ENCODE data around the gene GALNS. TPM values are rescaled to one million over a fixed set of nuclear protein-coding genes. Genes with fewer than 3 reads are reported as not detected.

GALNS gene
- total and polyA plus RNA-seq, 2 of the 4 experiments (the other 2 are of a cell fraction): 7.2 to 32.5 TPM

DNA sequence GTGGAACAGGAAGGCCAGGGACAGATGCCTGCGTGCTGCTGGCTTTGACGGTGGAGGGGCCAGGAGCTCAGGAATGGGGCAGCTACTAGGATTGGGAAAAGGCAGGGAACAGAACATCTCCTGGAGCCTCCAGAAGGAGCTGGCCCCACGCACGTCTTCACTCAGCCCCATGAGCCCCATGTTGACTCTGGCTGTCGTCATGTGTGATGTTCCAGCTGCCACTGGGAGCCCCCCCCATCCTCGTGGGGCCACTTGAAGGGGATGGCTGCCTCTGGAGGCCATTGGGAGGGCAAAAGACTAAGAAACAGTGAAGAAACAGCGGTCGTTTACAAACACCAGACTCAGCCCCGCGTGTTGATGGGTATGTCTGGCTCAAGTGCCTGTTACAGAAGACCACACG lies 26.5 kb downstream of the GALNS start:
- ATAC-seq (ENCODE audit: low read depth): peak; percentile 35
- Histone ChIP-seq H3K4me1 (ENCODE audit: control insufficient read depth, insufficient read depth, low read length) (peaks cover 4% of the 10 kb centered on the region; the same call in 1 of the 2 replicates), H3K14ac (replicated peaks; ENCODE audit: low read depth, low read length) (no peak overlapping the region), H2AFZ (replicated peaks; ENCODE audit: low read length, poor library complexity) (no peak overlapping the region), H2BK15ac (ENCODE audit: low read depth, low read length) (no peak overlapping the region), H3K4me2 (ENCODE audit: low read depth, low read length) (no peak overlapping the region), H3K9me1 (ENCODE audit: insufficient read depth, low read length) (no peaks in the 10 kb centered on the region), H3K18ac (ENCODE audit: low read depth, low read length) (no peak overlapping the region; the same call in 1 of the 2 replicates), H2AK5ac (ENCODE audit: low read depth, low read length) (no peak overlapping the region), H3K9me3 (ENCODE audit: control insufficient read depth, insufficient read depth, low read length) (no peaks in the 10 kb centered on the region), H2BK120ac (ENCODE audit: low read depth, low read length) (no peak overlapping the region), H4K5ac (ENCODE audit: low read depth, low read length) (no peak overlapping the region; the same call in 1 of the 2 replicates), H3K4ac (ENCODE audit: low read depth, low read length) (no peak overlapping the region), H3K36me3 (ENCODE audit: control insufficient read depth, insufficient read depth, low read length) (peaks cover 22% of the 10 kb centered on the region), H3K9ac (ENCODE audit: low read depth, low read length) (no peak overlapping the region), H2BK20ac (ENCODE audit: low read depth, low read length) (no peak overlapping the region), H3K23ac (ENCODE audit: low read depth, low read length) (no peak overlapping the region), H3K56ac (ENCODE audit: extremely low read depth, insufficient read depth, low read length) (no peak overlapping the region), H4K8ac (ENCODE audit: low read depth in 2 of 2, low read length in 2 of 2) (no peak overlapping the region), H4K91ac (ENCODE audit: insufficient read depth, low read depth, low read length) (no peak overlapping the region), H2AK9ac (replicated peaks; ENCODE audit: low read depth, low read length, poor library complexity) (no peak overlapping the region), H3K4me3 (ENCODE audit: insufficient read depth, low read depth, low read length) (no peak overlapping the region), H3K79me1 (ENCODE audit: low read depth in 1 of 2, low read length in 2 of 2) (no peaks in the 10 kb centered on the region), H3K27me3 (ENCODE audit: control insufficient read depth, insufficient read depth, low read length) (no peaks in the 10 kb centered on the region), H2BK5ac (ENCODE audit: low read depth, low read length, poor library complexity, severe bottlenecking) (no peak overlapping the region), H4K20me1 (ENCODE audit: insufficient read depth, low read length) (peaks cover 4% of the 10 kb centered on the region; the same call in 1 of the 2 replicates), H3K27ac (ENCODE audit: insufficient read depth, low read length) (peak overlapping the region; percentile 45; the same call in 1 of the 2 replicates)
- no TSS peak for BruUV-seq (replicated peaks)
- intact Hi-C loops (cut with micrococcal nuclease): no loop called here
- no peak for TF ChIP-seq SMC3 (IDR thresholded peaks at IDR 0.05; ENCODE audit: low read depth, low read length)
- no peak for TF ChIP-seq RCOR1 (IDR thresholded peaks at IDR 0.05; ENCODE audit: insufficient replicate concordance, low read length)
- in situ Hi-C loops (cut with MboI; ENCODE audit: low sequenced_read_pairs): no loop called here
- 45% methylated on average over 7 of the region's 11 CpGs; no CpG with 5 or more reads in 1 of the 2 experiments for WGBS, 2 experiments (ENCODE audit: extremely low coverage in 2 of 2, insufficient read length in 1 of 2)
- no peak for DNase-seq
- POLR2A ChIA-PET (ENCODE audit: unreplicated experiment): no interaction called here
- CTCF ChIA-PET: no interaction called here
- dilution Hi-C loops (cut with HindIII; ENCODE audit: low sequenced_read_pairs, unreplicated experiment): no loop called here

Data from IMR-90 (cell line).